GM12864 (cell line): Measurements from ENCODE around the gene NR5A2.

ENCODE experiments used
- DNase-seq: peaks from one replicate; pipeline ENCODE4 v3.0.0-alpha.2; 2011; ENCODE audit warnings: low read depth
- H3K4me3 ChIP-seq: 2 replicates; pipeline ENCODE4 v1.5.1; 2011; ENCODE audit warnings: mild to moderate bottlenecking, low read depth, low read length, control low read depth
- TF ChIP-seq, protein P1 (sequence below): IDR thresholded peaks from 2 replicates; pipeline ENCODE4 v1.5.1; 2011; ENCODE audit warnings: low read depth, mild to moderate bottlenecking, moderate library complexity, low read length, control low read depth, inconsistent platforms; ENCODE audit errors: missing control alignments

Gene NR5A2

DNA sequence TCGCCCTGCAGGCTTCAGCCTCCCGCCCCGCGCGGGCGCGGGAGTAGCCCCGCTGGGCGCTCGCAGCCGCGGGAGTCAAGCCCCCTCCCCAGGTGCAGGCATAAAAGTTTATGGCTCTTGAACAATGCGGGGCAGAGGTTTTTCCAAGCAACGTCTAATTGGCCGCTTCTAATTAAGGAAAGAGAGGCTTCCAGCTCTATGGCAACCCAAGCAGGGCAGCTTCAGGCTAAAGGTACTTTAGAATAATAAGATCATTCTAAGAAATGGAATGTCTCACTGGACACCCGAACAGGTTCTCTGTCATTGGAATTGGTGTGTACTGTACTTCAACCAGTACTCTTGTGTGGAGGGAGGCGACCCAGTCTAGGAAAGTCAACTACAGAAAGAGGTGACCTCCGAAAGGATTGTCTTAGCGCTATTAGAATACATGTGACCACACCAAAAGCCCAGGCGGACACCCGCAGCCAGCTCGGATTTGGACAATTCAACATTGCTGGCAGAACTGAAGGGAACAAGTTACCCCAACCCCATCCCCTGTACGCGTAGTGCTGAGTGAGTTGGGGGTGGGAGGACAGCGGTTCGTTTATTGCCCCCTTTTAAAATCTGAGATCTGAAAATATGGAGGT is 12.5 kb downstream of the NR5A2 start:
- no peak overlapping the region for H3K4me3 ChIP-seq
- no peak for DNase-seq
- TF ChIP-seq, protein P1, sequence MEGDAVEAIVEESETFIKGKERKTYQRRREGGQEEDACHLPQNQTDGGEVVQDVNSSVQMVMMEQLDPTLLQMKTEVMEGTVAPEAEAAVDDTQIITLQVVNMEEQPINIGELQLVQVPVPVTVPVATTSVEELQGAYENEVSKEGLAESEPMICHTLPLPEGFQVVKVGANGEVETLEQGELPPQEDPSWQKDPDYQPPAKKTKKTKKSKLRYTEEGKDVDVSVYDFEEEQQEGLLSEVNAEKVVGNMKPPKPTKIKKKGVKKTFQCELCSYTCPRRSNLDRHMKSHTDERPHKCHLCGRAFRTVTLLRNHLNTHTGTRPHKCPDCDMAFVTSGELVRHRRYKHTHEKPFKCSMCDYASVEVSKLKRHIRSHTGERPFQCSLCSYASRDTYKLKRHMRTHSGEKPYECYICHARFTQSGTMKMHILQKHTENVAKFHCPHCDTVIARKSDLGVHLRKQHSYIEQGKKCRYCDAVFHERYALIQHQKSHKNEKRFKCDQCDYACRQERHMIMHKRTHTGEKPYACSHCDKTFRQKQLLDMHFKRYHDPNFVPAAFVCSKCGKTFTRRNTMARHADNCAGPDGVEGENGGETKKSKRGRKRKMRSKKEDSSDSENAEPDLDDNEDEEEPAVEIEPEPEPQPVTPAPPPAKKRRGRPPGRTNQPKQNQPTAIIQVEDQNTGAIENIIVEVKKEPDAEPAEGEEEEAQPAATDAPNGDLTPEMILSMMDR, result no peak

DNA sequence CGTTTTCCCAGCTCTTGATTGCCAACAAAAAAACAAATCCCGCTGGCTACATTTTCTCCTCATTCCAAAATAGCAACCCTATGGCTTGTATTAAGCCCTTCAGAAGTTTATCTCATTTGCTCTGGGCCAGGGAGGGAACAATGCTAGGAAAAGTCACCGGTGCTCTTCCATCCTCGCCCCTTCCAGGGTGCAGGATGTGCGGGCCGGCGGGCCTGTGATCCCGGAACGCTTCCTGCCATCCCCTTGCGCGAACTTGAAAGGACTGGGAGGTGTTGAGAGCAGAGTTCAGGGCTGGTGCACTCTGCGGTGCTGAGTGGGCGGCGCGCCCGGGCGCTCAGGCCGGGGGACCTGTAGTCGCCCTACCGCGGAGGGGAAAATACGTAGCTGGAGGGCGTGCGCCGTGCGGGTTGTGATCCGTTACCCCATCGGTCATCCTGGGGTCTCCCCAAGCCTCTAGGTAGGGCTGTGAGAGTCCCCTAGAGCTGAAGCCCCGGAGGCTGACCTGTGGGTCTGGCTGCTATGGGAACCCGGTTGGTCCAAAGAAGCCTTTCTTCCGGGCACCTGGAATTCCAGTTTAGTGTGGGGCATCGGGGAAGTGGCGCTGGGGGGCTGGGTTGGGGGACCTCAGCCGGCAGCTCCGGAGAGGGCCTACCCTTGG is 13.1 kb downstream of the NR5A2 start:
- no peak overlapping the region for H3K4me3 ChIP-seq
- DNase-seq, result no peak
- TF ChIP-seq, protein P1, result no peak

DNA sequence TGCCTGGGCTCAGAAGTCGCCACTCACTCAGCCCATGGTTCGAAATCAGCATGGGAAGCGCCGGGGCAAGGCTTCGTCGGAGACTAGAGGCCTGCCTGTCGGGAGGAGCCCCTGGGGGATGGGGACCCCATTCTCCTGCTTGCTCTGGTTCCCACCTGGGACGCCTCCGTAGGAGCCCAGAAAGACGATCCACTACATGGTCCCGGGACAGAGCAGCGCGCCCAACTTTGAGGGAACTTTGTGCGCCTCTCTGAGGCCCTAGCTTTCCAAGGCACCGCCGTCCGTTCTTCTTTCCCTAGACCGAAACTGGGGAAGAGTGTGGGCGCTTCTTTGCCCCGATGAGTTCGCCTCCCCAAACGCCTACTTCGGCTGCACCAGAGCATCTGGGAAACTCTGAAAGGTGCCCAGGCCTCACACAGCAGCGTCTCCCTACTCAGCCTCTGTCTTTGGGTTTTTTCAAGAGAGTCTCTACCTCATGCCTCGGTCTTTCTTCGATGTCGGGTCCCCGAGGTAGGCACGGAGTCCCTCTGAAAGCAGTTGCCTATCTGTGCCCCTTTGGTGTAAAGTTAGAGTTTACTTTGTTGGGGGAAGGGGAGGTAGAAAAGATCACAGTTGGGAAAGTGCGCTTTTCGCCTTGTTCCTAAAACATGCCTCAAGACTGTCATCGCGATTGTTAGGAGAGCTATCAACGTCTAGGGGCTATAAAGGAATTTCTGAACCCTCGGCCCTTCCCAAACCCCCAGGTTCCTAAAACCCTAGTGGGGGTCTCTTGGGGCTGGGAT is 14.0 kb downstream of the NR5A2 start:
- no peak for DNase-seq
- TF ChIP-seq, protein P1, result no peak

DNA sequence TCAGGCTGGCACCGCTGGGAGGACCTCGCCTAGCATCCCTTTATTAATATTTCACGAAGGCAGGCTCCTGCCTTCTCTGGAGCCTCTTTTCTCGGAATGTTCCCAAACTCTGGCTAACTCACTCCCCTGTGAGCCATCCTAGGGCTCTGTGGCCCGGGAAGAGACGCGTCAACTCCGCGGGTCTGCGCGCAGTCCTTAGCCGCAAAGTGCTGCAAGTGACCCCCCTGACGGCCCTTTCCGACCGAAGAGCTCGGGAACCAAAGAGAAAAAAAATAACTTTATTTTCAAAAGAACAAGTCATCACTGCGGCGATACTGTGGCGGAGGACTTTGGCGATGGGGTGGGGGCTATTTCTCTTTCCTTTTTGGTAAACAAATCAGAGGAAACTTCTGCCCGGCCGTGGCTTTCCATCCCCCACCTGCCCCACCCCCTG is 14.6 kb downstream of the NR5A2 start:
- no peak for DNase-seq
- TF ChIP-seq, protein P1, result no peak
- no peak overlapping the region for H3K4me3 ChIP-seq

More for the DNA sequence above, 14.0 kb downstream of the NR5A2 start:
- H3K4me3 ChIP-seq, result no peak overlapping the region

DNA sequence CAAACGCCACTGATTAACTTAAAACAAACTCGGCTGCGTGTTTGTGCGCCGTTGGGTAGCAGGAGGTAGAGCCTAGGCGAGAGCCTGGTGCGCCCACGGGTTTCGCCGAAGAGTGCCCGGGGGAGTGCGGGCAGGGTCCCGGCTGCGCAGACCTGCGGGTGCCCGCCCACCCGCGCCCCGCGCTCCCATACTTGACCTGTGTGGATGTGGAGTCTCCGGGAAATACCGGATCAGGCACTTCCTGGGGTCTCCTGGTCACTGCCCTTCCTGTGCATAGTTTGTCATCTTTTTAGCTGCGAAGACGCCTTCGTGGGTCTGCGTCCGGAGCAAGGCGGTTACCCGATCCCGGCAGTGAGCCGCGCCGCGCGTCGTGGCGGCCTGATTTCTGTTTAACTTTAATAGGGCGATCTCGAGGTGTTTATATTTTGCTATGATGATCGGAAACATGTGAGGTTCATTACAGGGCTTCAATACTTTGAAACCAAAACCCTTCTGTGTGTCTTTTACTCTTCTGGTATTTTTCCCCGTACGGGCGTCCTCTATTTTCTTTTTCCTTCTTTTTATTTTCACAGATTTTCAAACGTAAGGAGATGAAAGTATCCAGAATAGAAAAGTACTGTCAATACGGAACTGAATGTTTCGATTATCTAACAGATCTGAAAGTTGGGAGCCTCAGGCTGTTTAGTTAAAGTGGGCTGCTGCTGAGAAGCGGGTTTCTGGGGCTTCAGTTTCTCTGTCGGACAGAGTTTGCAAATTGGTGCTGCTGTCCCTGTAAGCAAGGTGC is 15.2 kb downstream of the NR5A2 start:
- H3K4me3 ChIP-seq, result no peak overlapping the region
- TF ChIP-seq, protein P1, result no peak
- DNase-seq, result no peak

DNA sequence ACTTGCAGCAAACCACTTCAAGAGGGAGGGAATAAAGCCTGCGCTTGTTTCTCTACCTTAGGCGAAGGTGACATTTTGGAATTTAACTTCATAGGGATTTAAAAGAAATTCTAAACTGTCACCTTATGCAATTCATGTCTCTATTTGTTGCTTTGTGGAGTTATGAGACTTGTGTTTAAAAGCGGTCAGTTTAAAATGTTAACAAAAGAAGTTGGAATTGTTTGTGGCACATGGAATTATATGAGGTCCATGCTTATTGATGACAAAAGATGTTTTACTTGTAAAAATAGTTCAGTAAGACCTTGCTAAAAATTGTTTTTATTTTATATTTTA is 15.8 kb downstream of the NR5A2 start:
- DNase-seq, result no peak
- TF ChIP-seq, protein P1, result no peak
- H3K4me3 ChIP-seq, result no peak overlapping the region
